ENCODE results near the gene SFT2D3.
"Not testable (repeated sequence)": the region's sequence is repeated elsewhere in the genome, so short reads cannot be mapped to it uniquely, and the experiment has no call there.

Gene SFT2D3

DNA sequence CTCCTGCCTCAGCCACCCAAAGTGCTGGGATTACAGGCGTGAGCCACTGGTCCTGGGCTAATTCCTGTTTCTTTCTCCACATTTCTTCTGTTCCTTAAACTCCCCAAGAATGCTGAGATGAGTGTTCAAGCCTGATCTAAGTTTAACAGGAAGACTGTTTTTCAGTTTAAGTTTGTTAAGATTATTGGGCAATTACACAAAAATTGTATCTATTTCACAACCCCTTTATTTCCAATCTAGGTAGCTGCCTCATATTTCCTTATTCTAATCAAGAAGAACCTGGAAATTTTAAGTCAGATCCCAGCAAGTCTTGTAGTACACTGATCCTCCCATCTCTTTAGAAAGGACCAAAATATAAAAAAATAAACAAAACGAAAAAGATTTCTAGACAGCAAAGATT lies 11.7 kb downstream of the SFT2D3 start:
- DNase-seq, result no peak

DNA sequence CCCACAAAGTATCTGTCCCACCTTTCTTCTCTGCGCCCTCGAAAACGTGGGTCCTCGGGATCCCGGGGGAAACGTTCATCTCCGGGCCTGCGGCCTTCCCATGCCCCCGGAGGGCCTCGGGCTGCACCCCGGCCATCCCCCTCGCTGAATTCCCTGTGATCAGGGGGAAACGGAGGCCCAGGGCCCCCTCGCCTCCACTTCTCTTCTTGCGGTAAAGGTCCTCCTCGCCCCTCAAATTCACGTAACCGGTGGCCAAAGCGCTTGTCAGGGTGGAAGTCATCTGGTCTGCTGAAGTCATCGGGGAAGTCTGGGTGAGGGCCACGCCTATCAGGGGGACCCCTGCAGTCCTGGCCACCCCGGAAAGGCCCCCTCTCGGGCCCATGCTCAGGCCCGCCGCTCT lies 12.3 kb downstream of the SFT2D3 start:
- DNase-seq, result no peak

DNA sequence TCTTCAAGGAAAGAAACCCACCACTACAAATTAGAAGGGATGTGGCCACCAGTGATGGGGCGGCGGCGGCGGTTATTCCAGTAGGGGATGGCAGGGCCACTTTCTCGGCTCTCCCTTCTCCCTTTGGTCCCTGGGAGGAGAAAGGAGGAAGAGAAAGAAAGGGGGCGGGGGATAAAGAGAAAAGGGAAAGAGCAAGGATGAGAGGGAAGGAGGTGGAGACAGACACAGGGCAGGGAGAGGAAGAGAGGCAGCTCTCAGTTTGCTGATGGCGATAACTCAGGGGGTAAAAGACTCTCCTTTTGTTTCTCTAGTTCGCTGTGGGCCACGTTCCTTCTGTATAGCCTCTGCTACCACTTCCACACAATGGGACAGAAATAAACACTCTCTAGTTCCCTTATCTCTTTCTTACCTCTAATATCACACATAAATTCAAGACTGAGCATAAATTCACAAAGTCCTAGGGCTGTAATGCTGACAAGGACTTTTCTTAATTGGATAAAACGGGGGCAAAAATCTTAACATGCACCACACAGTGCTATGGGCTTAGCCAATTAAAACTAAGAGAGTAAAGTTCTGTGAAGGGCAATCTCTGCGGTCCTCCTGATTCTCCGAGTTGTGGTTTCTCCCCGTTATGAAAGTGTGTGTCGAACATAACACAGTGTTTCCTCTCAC lies 14.6 kb downstream of the SFT2D3 start:
- DNase-seq, result no peak

DNA sequence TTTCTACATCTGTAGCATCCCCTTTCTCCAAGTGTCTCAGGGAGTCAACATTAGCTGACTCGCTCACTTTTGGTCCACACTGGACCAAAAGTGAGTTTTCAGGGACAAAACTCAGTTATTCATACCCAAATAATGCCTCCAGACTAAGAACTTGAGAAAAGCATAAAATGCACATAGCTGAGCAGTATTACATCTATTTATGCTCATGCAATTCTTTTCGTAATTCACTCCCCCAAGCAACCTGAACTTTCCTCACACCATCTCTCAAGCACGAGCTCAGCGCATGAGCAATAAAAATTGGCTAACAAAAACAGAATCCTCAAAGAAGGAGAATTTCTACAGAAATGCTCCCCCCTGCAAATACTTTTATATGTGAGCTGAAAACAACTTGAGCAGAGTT lies 17.0 kb downstream of the SFT2D3 start:
- no peak for DNase-seq

DNA sequence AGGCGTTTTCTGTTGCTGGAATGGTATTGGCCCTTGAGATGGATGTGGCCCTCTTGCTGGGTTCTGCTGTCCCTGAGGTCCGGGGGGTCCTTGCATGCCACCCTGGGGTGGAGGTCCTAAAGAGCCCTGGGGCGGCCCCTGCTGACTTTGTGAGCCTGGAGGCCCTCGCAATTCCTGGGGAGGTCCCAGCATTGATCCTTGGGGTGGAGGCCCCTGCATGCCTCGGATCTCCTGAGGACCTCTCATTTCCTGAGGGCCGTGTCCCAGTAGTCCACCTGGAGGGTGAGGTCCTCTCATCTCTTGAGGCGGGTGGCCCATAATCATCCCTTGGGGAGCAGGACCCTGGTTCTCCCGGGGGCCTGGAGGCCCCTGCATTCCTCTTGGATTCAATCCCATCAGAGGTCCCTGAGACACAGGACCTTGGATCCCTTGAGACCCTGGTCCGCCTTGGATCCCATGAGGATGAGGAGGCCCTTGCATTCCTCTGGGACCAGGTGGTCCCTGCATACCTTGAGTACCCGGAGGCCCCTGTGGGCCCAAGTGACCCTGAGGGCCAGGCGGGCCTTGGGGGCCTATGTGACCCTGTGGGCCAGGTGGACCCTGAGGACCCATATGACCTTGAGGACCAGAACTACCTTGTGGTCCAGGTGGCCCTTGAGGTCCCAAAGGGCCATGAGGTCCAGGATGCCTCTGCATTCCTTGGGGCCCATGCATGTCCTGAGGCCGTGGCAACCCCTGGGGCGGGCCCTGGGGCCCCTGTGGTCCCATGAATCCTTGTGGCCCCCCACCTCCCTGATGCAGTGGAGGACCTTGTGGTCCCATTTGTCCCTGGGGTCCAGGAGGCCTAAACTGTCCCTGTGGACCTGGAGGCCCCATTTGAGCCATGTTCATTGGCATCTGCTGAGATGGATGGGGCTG lies 18.3 kb downstream of the SFT2D3 start:
- no peak for DNase-seq

DNA sequence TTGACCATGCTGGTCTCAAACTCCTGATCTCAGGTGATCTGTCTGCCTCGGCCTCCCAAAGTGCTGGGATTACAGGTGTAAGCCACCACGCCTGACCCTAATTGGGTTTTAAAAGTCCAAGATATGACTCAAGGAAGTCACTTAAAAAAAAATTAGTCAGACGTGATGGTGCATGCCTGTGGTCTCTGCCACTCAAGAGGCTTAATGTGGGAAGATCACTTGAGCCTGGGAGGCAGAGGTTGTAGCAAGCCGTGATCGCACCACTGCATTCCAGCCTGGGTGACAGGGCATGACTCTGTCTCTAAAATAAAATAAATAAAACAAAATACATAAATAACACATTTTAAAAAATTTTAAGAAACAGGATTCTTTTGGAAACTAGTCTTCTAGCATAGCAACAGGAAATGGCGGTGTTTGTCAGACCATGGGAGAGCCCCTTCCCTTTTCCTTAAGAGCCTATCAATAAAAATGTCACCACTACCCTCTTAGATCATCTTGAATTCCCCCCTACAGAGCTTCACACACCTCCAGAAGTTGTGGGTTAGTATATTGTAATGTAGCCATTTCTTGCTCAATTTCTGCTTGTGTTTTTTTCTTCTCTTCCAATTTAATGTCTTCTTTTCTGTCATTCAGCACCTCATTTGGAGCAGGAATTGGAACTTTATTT lies 20.1 kb downstream of the SFT2D3 start:
- DNase-seq, result no peak

DNA sequence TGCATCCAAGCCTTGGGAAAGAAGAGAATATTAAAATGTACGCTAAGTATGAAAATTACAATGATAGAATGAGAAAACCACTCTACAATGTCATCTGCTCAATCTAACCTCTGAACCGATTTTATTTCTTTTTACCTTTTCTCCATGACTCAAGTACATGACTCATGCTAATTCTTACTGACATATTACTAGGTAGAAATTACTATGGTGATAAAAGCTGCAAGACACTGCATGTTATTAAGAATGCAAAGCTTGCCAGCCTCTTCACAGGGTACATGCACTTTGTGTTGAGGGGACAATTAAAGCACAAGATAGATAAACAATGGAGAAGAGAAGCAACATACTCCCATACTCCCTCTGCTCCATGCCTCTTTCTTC lies 20.7 kb downstream of the SFT2D3 start:
- DNase-seq, result no peak

DNA sequence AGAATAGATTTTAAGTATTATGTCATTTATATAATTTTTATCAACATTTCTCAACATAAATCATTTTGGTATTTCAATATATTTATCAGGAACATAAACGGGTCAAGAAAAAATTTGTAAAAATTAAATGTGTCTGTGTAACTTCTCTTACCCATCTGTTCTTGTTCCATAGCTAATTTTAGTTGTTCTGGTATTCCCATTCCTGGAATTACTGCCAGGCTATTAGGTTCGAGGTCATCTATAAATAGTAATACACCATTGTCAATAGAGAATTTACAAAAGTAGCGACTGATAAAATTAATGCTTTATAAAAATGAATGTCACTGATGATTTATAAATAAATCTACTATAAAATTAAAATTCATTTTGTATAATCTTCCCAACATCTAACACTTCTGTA lies 21.5 kb downstream of the SFT2D3 start:
- DNase-seq, result no peak

DNA sequence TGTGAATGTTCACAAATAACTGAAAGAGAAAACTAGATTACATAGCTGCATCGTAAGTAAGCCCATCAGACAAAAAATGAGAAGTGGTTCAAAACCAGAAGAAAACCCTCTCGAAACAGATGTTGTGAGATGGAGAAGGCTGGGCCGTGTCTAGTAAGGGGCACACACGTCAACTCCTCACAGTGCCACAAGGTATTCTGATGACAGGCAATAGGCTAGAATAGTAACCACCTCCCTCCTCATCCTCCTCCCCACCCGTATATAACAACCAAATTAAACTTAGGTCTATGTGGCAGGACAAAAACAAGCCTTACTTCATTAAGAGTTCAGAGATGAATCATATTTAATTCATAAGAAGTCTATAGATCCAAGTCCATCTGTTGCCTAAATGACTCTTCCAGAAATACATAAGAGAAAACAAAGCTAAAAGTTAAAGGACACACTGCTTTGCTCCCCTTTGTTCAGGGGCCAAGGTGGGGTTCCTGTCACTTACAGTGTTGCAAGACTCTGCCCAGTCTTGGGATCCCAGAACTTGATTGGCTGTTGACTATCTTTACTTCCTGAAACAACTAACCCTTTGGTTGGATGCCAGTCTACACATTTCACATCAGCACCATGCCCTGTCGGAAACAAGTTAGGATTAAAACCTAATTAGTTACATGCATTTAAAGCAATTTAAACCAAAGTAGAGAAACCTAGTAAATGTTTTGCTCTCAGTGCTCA lies 25.0 kb downstream of the SFT2D3 start:
- DNase-seq, result no peak

DNA sequence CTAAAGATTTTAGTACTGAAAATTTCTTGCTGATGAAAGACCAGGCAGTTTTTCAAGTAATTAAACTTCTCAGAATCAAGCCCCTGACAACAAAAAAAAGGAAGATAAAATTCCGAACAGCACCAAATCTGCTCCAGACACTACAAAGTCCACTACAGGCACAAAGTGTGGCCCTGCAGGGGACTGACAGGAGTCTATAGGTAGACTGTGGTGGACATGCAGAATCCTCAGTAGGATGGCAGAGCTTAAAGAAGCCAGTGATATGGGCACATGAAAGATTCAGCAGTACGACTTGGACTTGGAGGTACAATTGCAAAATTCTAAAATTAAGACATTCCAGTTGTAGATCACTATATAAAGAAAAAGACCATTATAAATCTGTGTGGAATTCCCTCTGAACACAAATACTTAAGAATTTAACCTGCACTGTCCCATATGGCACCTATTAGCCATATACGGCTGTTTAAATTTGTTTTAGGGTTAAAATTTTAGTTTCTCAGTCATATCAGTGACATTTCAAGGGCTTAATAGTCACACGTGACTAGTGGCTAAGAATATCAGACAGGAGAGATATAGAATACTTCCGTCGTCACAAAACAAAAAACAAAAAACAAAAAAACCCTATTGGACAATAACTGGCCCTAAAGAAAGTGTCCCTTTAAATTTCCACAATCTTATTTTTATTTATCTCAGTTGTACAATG lies 32.0 kb downstream of the SFT2D3 start:
- DNase-seq, result no peak

DNA sequence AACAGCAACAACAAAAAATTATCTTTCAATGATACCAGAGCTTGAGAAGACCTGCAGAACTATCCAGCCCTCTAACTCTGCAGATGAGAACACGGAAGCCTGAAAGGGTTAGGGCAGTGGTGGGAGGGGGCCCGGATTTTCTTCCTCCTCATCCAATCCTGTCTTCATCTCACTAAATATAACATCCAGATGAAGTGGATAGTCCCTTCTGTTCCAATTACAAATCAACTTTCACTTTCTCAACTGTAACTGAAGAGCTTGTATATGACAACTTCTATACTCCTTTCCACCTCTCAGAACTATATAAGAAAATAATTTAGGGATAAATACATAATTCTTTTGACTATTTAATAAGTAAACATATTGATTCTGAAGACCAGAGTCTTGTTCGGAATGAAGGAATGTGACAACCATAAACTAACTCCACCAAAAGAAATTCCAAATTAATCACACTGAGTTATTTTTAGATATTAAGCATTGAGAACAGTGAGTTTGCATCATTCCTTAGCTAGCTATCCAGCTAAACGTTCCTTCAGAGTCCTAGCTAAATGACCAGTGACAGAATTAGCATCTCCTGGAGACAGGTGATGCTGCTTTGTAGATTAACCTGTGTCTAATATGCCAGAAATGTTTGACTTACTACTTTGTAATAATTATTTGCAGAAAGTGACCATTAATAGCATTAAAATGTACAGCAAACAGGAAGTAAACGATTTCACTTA lies 32.7 kb downstream of the SFT2D3 start:
- no peak for DNase-seq

DNA sequence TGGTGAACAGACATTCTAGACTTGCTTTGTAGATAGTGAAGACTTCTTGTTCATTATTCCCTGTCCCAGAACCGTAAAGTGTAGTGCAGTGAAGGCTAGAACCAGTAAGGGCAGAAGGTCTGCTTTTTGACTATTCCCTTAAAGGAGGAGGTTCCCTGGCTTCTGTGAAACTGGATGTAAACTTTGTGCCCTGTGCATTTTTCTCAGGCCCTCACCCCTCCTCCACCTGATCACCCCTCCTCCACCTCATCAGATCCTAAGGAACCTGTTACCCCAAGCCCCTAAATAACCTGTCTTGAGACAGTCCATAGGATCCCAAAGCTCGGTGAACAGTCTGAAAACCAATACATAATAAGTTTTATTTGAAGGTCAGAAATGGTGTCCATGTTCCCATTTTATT lies 33.7 kb downstream of the SFT2D3 start:
- no peak for DNase-seq

DNA sequence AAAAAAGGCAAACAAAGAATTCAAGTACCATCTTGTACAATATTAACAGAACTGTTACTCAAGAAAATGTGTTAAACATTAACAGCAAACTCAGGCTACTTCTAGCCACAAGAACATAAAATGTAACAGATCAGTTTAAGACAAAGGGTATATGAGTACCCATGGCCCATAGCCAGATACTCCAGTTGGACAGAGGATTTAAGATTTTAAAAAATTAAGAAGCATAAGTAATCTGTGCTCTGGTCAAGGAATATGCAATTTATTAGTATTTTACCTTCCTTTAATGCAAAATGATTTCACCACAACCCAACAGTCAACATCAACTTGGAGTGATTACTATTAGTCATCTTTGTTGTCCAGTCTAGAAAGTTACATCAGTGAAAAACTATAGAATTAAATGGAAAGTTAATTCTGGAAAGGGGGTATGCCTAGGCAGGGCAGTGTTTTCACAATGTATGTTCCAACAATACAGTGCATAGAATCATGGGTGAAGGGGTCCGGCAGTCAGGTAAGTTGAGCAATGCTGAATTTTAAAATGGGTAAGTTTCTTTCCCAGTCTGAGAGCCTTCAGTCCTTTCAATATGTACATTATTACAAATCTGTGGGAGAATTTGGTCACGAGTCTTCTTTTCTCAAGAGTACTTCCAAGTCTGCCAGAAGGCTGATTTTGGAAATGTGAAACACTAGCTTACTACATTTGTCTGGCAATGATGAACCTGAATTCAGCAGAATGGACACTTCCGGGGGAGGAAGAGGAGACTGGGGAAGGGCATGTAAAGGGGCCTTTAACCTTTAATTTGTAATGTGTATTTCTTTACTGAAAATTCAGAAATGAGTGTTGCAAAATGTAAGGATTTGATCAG lies 34.5 kb downstream of the SFT2D3 start:
- no peak for DNase-seq

DNA sequence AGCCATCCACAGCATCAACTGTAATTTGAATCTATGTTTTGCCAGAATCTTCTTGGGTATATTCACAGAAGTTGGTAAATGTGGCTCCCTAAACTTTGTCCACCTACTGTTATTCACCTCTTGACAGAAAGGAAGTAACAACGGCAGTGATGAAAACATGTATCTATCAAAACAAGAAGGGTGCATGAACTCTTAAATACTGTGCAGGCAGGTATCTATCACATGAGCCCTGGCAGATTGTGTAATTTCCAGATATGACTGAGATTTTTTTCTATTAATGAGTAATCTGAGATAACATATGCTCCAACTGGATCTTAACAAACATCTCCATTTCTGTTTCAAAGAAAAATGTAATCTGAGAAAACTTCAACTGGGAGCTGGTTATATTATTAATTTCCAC lies 36.6 kb downstream of the SFT2D3 start:
- DNase-seq, result no peak

DNA sequence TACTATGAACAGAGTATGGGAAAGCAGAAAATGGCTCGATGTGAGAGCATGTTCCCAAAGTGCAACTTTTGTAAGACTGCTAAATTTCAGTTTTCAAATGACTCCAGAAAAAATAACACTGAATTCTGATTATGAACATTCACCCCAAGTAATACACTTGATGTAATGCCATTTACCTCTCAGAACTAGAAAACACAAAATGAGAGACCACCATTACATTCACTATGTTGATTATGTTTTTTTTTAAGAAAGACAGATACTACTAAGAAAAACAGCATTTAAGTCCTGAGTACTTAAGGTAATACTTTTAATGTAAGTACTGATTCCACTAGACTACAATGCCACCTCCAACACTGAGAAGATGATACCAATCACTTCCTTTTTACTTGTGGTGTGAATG lies 38.5 kb downstream of the SFT2D3 start:
- no peak for DNase-seq

DNA sequence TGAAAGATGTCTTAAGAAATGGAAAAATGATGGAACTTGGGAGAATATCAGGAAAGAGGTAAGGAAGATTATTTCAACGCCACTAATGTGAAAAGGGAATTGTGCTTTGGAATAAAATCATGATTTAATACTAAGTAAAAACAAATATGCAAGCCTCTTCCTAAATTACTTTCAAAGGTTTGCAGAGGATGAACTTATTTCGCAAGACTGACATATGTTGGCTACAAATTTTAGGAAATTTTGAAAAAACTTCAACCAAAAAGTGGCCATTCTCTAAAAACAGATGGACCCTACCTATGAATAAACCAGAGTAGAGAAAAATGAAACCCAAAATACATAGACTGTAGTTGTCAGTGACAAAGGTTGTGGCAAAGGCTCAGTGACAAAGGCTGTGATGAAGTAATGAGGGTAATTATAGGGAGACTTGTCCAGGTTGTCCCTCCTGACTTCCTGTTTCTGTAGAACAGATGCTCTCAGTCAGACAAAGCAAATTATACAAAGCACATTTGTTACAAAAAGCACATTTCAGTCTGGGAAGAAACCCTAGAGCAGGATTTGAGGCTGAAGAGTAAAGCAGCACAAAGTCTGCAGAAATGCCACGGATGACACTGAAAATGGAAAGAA lies 39.5 kb downstream of the SFT2D3 start:
- DNase-seq, result no peak

DNA sequence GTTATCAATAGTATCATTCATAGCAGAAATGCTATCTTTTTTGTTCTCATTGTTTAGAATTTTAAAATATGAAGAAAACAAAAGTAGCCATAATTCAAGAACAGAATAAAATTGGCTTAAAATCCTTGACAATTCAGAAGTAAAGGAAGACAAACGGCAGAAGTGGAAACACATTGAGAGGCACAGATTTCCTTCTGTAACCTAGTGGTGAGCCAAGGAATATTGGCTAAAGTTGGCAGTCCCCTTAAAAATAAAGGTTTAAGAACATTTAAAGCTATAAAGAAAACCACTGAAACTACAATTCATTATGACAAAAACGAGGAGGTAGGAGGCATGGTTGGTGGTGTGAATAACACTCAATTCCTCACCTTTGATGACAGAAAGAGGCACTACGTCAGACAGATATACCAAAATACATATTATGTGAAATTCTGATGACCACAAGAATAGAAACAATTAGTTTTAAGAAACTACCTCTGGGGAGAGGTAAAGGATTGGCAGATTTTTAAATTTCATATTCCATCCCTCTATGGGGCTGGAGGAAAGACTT lies 42.3 kb downstream of the SFT2D3 start:
- no peak for DNase-seq

DNA sequence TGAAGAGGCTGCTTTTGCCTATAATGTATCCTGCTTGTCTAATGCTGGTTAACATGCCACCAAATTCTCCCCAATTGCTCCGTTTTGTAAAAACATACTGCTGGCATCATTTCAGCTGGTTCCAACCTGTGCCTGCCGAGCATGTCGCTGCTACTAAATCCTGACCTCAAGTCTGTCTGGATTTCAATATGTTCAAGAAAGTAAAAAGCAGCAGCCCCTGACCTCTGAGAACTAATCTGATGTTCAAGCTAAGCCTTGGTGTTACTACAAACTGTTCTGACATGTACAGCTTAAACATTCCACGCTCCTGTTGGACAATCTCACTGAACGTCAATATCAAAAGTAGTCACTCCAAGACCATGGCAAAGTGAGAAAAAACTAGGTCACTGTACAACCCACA lies 46.3 kb downstream of the SFT2D3 start:
- no peak for DNase-seq

DNA sequence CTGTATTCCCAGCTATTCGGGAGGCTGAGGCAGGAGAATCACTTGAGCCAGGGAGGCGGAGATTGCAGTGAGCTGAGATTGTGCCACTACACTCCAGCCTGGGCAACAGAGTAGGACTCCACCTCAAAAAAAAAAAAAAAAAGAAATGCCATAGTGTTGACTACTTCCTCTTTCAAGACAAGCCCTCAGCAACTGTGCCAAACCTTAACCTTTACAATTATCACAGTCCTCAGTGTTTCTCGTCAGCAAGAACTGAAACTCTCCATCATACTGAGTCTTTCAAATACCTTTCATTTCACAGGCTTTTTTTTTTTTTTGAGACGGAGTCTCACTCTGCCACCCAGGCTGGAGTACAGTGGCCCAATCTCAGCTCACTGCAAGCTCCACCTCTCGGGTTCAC lies 48.2 kb downstream of the SFT2D3 start:
- DNase-seq, result not testable (repeated sequence)

DNA sequence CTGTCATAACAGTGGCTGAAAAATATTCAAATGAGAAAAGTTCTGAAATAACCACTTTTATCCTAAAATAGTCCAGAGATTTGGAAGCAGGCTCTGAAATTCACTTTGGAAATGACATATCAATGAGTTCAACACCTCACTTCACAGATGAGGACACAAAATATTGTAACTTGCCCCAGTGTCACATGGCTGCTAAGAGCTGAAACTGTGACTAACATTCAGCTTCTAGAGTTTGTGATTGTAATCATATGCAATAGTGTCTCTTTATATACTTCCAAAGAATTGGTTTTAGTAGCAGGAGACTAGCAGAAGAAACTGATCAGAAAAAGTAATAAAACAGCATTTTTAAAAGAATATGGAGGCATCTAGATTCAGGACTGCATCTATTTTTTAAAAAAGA lies 52.1 kb downstream of the SFT2D3 start:
- no peak for DNase-seq
